ENCODE results near the gene ACSL6.

The ACSL6 gene

DNA sequence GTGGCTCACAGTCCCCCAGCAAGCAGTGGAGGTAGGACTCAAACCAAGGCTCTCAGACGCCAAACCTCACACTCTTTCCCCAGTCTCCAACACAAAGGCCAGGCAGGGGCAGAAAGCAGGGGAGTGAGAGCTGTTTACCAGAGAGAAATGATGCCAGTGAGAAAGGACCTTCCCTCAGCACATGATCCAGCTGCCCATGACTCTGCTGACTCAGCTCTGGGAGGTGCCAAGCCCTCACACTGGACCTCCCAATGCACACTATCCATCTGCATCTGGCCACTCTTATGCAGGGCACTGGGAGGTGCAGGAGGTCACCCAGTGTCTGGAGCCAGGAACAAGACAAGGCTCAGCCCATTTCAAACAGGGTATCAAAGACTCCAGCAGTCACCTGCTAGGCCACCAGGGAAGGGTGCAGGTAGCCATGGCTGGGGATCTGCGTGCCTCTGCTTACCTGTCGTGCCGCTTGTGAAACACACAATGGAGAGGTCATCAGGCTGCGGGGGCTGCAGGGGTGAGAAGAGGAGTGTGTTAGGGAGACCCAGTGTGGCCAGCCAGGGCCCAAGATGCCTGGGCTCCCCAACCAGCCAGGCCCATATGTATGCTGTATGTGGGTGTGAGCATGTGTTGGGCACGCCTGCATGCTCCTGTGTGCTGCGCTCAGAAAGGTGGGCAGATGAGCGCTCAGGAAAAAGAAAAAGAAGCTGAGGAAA is 26.3 kb downstream of the ACSL6 start:
- DNase-seq (ENCODE audit: low read depth in 2 of 3, low spot score in 1 of 3) = no peak

GRCh38 chr5:131983244-131983771 is 28.1 kb downstream of the ACSL6 start:
- DNase-seq (ENCODE audit: low read depth in 2 of 3, low spot score in 1 of 3) = no peak

GRCh38 chr5:131981516-131981915 is 29.9 kb downstream of the ACSL6 start:
- no peak for DNase-seq (ENCODE audit: low read depth in 2 of 3, low spot score in 1 of 3)

DNA sequence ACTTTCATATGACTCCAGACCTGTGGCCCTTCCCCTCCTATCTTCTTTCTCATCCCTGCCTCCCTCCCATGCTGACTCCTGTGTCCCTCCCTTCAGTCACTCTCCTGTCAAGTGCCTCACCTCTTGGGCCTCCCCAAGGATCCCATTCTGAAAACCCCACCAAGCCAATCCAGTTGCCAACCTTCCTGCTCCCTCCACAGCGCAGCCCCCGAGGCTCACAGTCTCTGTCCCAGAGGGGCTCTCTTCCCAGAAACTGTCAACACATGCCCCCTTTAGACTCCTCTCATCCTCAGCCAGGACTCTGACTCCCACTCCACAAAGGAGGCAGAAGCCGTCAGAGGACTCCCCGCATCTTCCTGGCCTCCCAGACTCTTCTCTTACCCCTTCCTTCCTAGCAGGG is 30.8 kb downstream of the ACSL6 start:
- no peak for DNase-seq (ENCODE audit: low read depth in 2 of 3, low spot score in 1 of 3)

DNA sequence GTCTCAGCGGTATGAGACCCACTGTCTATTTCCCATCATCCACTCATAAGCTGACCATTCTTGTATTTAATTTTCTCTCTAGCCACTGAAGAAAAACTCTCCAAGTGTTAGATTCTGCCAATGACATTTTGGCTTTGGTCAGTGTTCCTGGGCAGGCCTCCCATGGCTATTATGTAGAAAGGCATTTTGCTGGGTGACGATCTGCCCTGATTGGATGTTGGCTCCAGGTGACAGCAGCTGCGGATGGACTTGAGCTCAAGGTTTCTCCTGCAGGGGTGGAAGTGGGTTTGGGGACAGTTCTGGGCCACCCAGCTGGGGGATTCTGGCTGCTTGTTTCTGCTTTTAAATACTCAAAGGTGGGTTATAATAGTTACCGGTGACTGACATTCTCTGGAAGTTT is 31.6 kb downstream of the ACSL6 start:
- no peak for DNase-seq (ENCODE audit: low read depth in 2 of 3, low spot score in 1 of 3)

GRCh38 chr5:131977212-131977604 is 34.2 kb downstream of the ACSL6 start:
- no peak for DNase-seq (ENCODE audit: low read depth in 2 of 3, low spot score in 1 of 3)

GRCh38 chr5:131976414-131977211 is 34.8 kb downstream of the ACSL6 start:
- no peak for DNase-seq (ENCODE audit: low read depth in 2 of 3, low spot score in 1 of 3)

GRCh38 chr5:131974956-131975726 is 36.3 kb downstream of the ACSL6 start:
- no peak for DNase-seq (ENCODE audit: low read depth in 2 of 3, low spot score in 1 of 3)

DNA sequence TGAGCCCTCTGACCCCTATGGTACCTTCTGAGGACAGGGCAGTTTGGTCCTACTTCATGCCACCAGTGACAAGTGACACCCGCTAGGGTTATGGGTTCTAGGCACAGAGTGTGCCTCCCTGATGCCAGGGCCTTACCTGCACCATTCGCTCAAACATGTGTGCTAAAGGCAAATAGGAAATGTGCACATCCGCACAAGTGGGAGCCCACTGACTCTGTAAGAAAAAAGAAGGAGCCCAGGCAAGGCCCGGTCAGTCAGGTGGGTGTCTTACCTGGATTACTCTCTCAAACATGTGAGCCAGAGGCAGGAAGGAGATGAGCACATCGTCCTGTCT is 36.9 kb downstream of the ACSL6 start:
- DNase-seq (ENCODE audit: low read depth in 2 of 3, low spot score in 1 of 3) = no peak

DNA sequence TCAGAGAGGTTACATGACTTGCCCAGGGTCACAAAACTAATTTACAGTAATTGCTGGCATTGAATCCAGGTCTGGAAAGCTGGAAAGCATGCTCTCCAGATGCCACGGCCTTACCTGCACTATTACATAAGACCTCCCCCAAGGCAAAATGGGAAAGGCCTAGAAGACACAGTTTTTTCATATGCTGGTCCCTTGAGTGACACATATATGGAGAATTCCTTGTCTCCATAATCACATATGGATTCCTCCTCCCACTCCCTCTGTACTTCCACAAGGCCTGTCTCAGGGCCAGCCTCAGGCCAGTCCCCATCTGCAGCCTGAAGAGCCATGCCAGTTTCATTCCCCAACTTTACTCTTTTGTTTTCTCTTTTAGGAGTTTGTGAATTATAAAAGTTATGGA is 37.4 kb downstream of the ACSL6 start:
- DNase-seq (ENCODE audit: low read depth in 2 of 3, low spot score in 1 of 3) = no peak

- no peak for DNase-seq (ENCODE audit: low read depth in 2 of 3, low spot score in 1 of 3)
Measured at GRCh38 chr5:131973089-131973712, 38.3 kb downstream of the ACSL6 start.

GRCh38 chr5:131968396-131968954 is 43.0 kb downstream of the ACSL6 start:
- DNase-seq (ENCODE audit: low read depth in 2 of 3, low spot score in 1 of 3) = no peak

GRCh38 chr5:131966551-131966950 is 44.9 kb downstream of the ACSL6 start:
- no peak for DNase-seq (ENCODE audit: low read depth in 2 of 3, low spot score in 1 of 3)

DNA sequence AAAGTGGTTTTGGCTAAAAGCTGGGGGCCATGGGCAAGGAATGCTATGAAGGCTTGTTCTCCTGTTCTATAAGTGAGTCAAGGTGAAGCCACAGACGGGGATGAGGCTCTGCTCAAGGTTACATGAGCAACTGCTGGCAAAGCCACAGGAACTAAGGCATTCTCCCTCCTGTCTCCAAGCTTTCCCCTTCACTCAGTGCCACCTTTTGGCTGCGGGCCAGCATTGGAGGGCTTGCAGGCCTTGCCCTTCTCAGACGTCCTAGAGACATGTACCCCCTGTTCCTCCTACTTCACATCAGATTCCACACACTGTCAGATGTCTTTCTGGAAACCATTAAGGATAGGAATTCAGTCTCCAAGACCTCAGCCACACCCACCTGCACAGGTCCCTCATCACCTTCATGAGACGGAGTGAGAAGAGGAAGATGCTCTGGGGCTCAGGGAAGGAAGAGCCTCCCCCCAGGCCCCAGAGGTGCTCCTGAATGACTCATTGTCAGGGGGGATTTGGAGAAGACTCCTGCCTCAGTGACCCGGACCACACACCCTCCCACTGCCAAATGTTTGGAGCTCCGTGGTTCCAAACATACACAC is 45.5 kb downstream of the ACSL6 start:
- DNase-seq (ENCODE audit: low read depth in 2 of 3, low spot score in 1 of 3) = no peak

- no peak for DNase-seq (ENCODE audit: low read depth in 2 of 3, low spot score in 1 of 3)
Measured at GRCh38 chr5:131959906-131960305, 51.6 kb downstream of the ACSL6 start.

- no peak for DNase-seq (ENCODE audit: low read depth in 2 of 3, low spot score in 1 of 3)
Measured at GRCh38 chr5:131959136-131959535, 52.3 kb downstream of the ACSL6 start.

GRCh38 chr5:131957721-131958441 is 53.6 kb downstream of the ACSL6 start:
- no peak for DNase-seq (ENCODE audit: low read depth in 2 of 3, low spot score in 1 of 3)

- no peak for DNase-seq (ENCODE audit: low read depth in 2 of 3, low spot score in 1 of 3)
Measured at GRCh38 chr5:131953969-131954368, 57.5 kb downstream of the ACSL6 start.

- no peak for DNase-seq (ENCODE audit: low read depth in 2 of 3, low spot score in 1 of 3)
Measured at GRCh38 chr5:131952301-131952857, 59.1 kb downstream of the ACSL6 start.

- DNase-seq (ENCODE audit: low read depth in 2 of 3, low spot score in 1 of 3) = no peak
Measured at GRCh38 chr5:131950706-131951105, 60.8 kb downstream of the ACSL6 start.

Measured in stimulated activated CD4-positive, alpha-beta T cell treated with anti-CD3 and anti-CD28 coated beads, Interleukin-12 subunit alpha, Interleukin-12 subunit beta, amount 100 ng/mL, for 48 hours (primary cell).